Measurements from ENCODE around the gene MS4A5.

Gene MS4A5

GRCh38 chr11:60485987-60486386, 56.6 kb downstream of the MS4A5 start:
- DNase-seq = peak; percentile 10

- DNase-seq = no peak
These were observed 63.2 kb downstream of the MS4A5 start, which contains the start of gene MS4A12 for GRCh38 chr11:60492488-60493009. MS4A12 (plus strand) TSS chr11:60492778; CDS start chr11:60497319, 4,541 bp downstream.

DNA sequence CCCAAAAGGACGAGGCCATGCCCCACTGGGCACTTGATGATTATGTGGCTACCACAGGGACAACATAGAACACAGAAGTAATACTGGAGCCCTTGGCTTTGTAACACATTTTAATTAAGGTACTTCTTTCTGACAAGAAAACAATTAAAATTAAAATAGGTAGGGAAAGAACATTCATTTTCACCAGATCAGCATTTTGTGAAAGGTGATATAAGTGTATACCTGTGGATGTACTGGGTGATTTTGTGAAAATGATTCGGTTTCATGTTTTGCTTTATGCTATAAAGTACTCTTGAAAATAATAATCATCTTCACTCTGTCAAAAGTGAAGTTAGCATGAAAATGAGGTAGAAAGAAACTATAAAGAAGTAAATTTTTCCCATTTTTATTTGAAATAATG, 64.1 kb downstream of the MS4A5 start:
- no peak for DNase-seq

Data from activated CD4-positive, alpha-beta T cell treated with anti-CD3 and anti-CD28 coated beads, Interleukin-2, amount 50 U/mL, for 16 hours (primary cell).